AG04449 (cell line): ENCODE measurements around the gene SAMD15.

Experiments used
- CTCF ChIA-PET: fragments of 350-600 bp; formaldehyde crosslinking; extraction: SDS; loops from one replicate; lab custom pipeline; 2021; ENCODE audit warnings: antibody characterized with exemption; lab: Yijun Ruan, JAX
- POLR2A ChIA-PET: fragments of 400-600, 350-600 bp; formaldehyde crosslinking; extraction: SDS; loops from one replicate; lab custom pipeline; 2020; ENCODE audit warnings: antibody characterized with exemption, inconsistent platforms; lab: Yijun Ruan, JAX
- DNase-seq: peaks from one replicate; pipeline ENCODE4 v3.0.0-alpha.2; 2010; ENCODE audit warnings: low read depth, low spot score
- H3K4me3 ChIP-seq: 2 replicates; pipeline ENCODE4 v1.5.1; 2011; ENCODE audit warnings: low read depth, mild to moderate bottlenecking, control low read depth, low read length
- CTCF ChIP-seq: IDR thresholded peaks from one replicate; pipeline ENCODE4 v1.5.1; 2011; ENCODE audit warnings: mild to moderate bottlenecking, moderate library complexity, low read length, control low read depth, inconsistent platforms; ENCODE audit not compliant: insufficient read depth; ENCODE audit errors: missing control alignments

The SAMD15 gene

DNA sequence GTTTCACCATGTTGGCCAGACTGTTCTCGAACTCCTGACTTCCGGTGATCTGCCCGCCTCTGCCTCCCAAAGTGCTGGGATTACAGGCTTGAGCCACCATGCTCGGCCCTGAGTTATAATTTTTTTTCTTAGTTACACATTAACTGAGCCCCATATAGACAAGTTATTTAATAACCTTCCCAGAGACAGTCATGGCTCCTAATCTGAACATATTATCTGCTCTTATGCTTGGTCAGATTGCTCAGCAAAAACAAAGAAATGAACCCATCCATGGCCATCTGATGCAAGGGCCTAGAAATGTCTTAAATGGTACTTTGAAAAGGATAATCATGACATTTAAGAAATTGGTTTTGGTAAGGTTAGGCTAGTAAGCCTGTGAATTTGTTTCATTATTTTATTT lies 13.0 kb downstream of the SAMD15 start:
- TF ChIP-seq CTCF: no peak
- POLR2A ChIA-PET: no interaction called here
- H3K4me3 ChIP-seq: no peak overlapping the region
- CTCF ChIA-PET: no interaction called here
- DNase-seq: no peak

DNA sequence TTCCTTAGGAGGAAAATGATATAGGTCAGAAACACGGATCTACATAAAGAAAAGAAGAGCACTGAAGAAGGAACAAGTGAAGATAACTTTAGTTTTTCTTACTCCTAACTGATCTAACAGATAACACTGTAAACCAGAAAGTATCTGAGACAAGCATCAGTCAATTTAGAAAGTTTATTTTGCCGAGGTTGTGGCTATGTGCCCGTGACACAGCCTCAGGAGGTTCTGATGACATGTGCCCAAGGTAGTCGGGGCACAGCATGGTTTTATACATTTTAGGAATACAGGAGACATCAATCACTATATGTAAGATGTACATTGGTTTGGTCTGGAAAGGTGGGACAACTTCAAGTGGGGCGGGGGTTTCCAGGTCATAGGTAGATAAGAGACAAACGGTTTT lies 23.0 kb downstream of the SAMD15 start:
- CTCF ChIA-PET: no interaction called here
- POLR2A ChIA-PET: no interaction called here
- no peak for DNase-seq
- no peak for TF ChIP-seq CTCF
- no peak overlapping the region for H3K4me3 ChIP-seq

- TF ChIP-seq CTCF: no peak
- POLR2A ChIA-PET: no interaction called here
- no peak for DNase-seq
- H3K4me3 ChIP-seq: no peak overlapping the region
- CTCF ChIA-PET: no interaction called here
Observed at GRCh38 chr14:77403768-77404167, 26.6 kb downstream of the SAMD15 start.

DNA sequence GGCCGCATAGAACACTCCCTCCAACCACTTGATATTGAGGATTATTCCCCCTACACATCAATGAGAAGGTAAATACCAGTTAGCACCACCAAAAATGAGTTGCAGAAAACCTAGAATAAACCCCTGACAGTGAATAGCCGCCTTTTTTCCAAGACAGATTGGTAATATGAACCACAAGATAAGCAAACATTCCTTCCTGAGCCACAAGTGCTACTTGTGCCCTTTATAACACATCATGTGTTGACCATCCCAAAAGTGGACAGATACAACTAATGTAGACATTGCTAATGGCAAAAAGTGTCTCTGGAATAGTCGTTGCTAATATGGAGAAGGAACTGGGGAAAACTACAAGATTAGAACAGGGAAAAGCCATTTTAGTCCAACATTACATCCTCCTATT lies 28.9 kb downstream of the SAMD15 start:
- CTCF ChIA-PET: interaction anchor here (1.0 kb wide), 1 partner anchor 107 kb away, joined by 3 read pairs; no protein-coding TSS in a partner anchor
- POLR2A ChIA-PET: no interaction called here
- H3K4me3 ChIP-seq: no peak overlapping the region
- no peak for TF ChIP-seq CTCF
- no peak for DNase-seq

- H3K4me3 ChIP-seq: no peak overlapping the region
- TF ChIP-seq CTCF: no peak
- no peak for DNase-seq
- CTCF ChIA-PET: interaction anchor here (1.0 kb wide), 1 partner anchor 108 kb away, joined by 3 read pairs; no protein-coding TSS in a partner anchor
- POLR2A ChIA-PET: no interaction called here
Observed at GRCh38 chr14:77406718-77407117, 29.5 kb downstream of the SAMD15 start.

- no peak for DNase-seq
- TF ChIP-seq CTCF: no peak
- CTCF ChIA-PET: interaction anchor here (1.0 kb wide), 2 partner anchors 9 to 109 kb away, joined by 3 read pairs; no protein-coding TSS in a partner anchor
- POLR2A ChIA-PET: no interaction called here
- no peak overlapping the region for H3K4me3 ChIP-seq
Observed at GRCh38 chr14:77407158-77407557, 30.0 kb downstream of the SAMD15 start.
